KMS-11 (cell line): Measurements from ENCODE around the gene FRMD1.

Experiments
- H2AFZ ChIP-seq: fragments of 200-600 bp; sonication (generic); 2 replicates; pipeline ENCODE4 v1.6.1; 2016; ENCODE audit warnings: antibody characterized with exemption, mixed run types, low read depth
- H3K27ac ChIP-seq: fragments of 200-600 bp; sonication (generic); 2 replicates; pipeline ENCODE4 v1.6.1; 2016; ENCODE audit warnings: mild to moderate bottlenecking, mixed run types
- H3K27me3 ChIP-seq: fragments of 200-600 bp; sonication (generic); 2 replicates; pipeline ENCODE4 v1.6.1; 2017; ENCODE audit warnings: mild to moderate bottlenecking, low read depth, mixed run types, moderate library complexity; ENCODE audit not compliant: insufficient read depth
- H3K36me3 ChIP-seq: fragments of 200-600 bp; sonication (generic); 2 replicates; pipeline ENCODE4 v1.6.1; 2017; ENCODE audit warnings: mild to moderate bottlenecking, mixed run types; ENCODE audit not compliant: insufficient read depth
- H3K4me1 ChIP-seq: fragments of 200-600 bp; sonication (generic); 2 replicates; pipeline ENCODE4 v1.6.1; 2016; ENCODE audit warnings: mild to moderate bottlenecking, low read depth, mixed run types; ENCODE audit not compliant: poor library complexity, severe bottlenecking
- H3K4me2 ChIP-seq: fragments of 200-600 bp; sonication (generic); 2 replicates; pipeline ENCODE4 v1.7.0; 2016; ENCODE audit warnings: mild to moderate bottlenecking, mixed run types
- H3K4me3 ChIP-seq: fragments of 200-600 bp; sonication (generic); IDR thresholded peaks from 2 replicates; pipeline ENCODE4 v1.6.1; 2017; ENCODE audit warnings: low read depth, low read length, mixed read lengths; ENCODE audit not compliant: insufficient read depth
- H3K79me2 ChIP-seq: fragments of 200-600 bp; sonication (generic); 2 replicates; pipeline ENCODE4 v1.6.1; 2016; ENCODE audit warnings: low read depth, mixed run types; ENCODE audit not compliant: insufficient read depth
- H3K9ac ChIP-seq: fragments of 200-600 bp; sonication (generic); 2 replicates; pipeline ENCODE4 v1.6.1; 2016; ENCODE audit warnings: mild to moderate bottlenecking, mixed run types
- H4K20me1 ChIP-seq: fragments of 200-600 bp; sonication (generic); 2 replicates; pipeline ENCODE4 v1.6.1; 2016; ENCODE audit warnings: mild to moderate bottlenecking, mixed run types; ENCODE audit not compliant: insufficient read depth
- CTCF ChIP-seq: fragments of 200-600 bp; sonication (generic); conservative IDR thresholded peaks from 2 replicates; pipeline ENCODE4 v1.6.1; 2017; ENCODE audit warnings: low read depth, mild to moderate bottlenecking, antibody characterized with exemption, low read length, moderate library complexity, mixed read lengths

The FRMD1 gene

GRCh38 chr6:168030908-168031307, 48.1 kb downstream of the FRMD1 start:
- Histone ChIP-seq H3K27me3 (no peaks in the 10 kb centered on the region), H3K9ac (no peak overlapping the region), H4K20me1 (no peaks in the 10 kb centered on the region), H3K79me2 (no peaks in the 10 kb centered on the region), H3K4me3 (no peak overlapping the region), H3K4me2 (no peak overlapping the region), H3K27ac (no peak overlapping the region), H2AFZ (no peak overlapping the region), H3K36me3 (no peaks in the 10 kb centered on the region), H3K4me1 (no peaks in the 10 kb centered on the region)
- TF ChIP-seq CTCF = no peak

- Histone ChIP-seq H3K9ac (no peak overlapping the region), H3K4me2 (no peak overlapping the region), H3K36me3 (no peaks in the 10 kb centered on the region), H3K4me3 (no peak overlapping the region), H3K27me3 (no peaks in the 10 kb centered on the region), H3K4me1 (no peaks in the 10 kb centered on the region), H3K27ac (no peak overlapping the region), H2AFZ (no peak overlapping the region), H4K20me1 (no peaks in the 10 kb centered on the region), H3K79me2 (no peaks in the 10 kb centered on the region)
- TF ChIP-seq CTCF = no peak
Observed at GRCh38 chr6:168030218-168030746, 48.7 kb downstream of the FRMD1 start.

- no peak for TF ChIP-seq CTCF
- no peaks in the 10 kb centered on the region for H3K36me3 ChIP-seq
- no peak overlapping the region for H3K9ac ChIP-seq
- H2AFZ ChIP-seq = no peak overlapping the region
- H3K4me3 ChIP-seq = no peak overlapping the region
- no peak overlapping the region for H3K27ac ChIP-seq
- H3K79me2 ChIP-seq = no peaks in the 10 kb centered on the region
- no peak overlapping the region for H3K4me2 ChIP-seq
- H3K27me3 ChIP-seq = no peaks in the 10 kb centered on the region
- no peaks in the 10 kb centered on the region for H4K20me1 ChIP-seq
- no peaks in the 10 kb centered on the region for H3K4me1 ChIP-seq
Observed at GRCh38 chr6:168029459-168030217, 49.4 kb downstream of the FRMD1 start.

- no peak for TF ChIP-seq CTCF
- H3K27me3 ChIP-seq = no peaks in the 10 kb centered on the region
- no peak overlapping the region for H3K9ac ChIP-seq
- H3K4me2 ChIP-seq = no peak overlapping the region
- H3K27ac ChIP-seq = no peak overlapping the region
- H3K4me1 ChIP-seq = peaks cover 4% of the 10 kb centered on the region
- no peaks in the 10 kb centered on the region for H3K79me2 ChIP-seq
- H3K4me3 ChIP-seq = no peak overlapping the region
- no peak overlapping the region for H2AFZ ChIP-seq
- no peaks in the 10 kb centered on the region for H3K36me3 ChIP-seq
- no peaks in the 10 kb centered on the region for H4K20me1 ChIP-seq
Observed at GRCh38 chr6:168028181-168028580, 50.8 kb downstream of the FRMD1 start.
